ENCODE measurements around the gene SLC25A41.
"Not testable (repeated sequence)": the region's sequence is repeated elsewhere in the genome, so short reads cannot be mapped to it uniquely, and the experiment has no call there.

Gene SLC25A41

GRCh38 chr19:6402837-6403608 lies 30.5 kb downstream of the SLC25A41 start:
- FAIRE-seq = no peak

GRCh38 chr19:6402058-6402457 lies 31.5 kb downstream of the SLC25A41 start:
- no peak for FAIRE-seq

- not testable (repeated sequence) for FAIRE-seq
Observed at GRCh38 chr19:6400062-6400944, 33.3 kb downstream of the SLC25A41 start.

- no peak for FAIRE-seq
Observed at GRCh38 chr19:6396305-6396704, 37.3 kb downstream of the SLC25A41 start.

- no peak for FAIRE-seq
Observed at GRCh38 chr19:6394831-6395230, 38.7 kb downstream of the SLC25A41 start.

- FAIRE-seq = no peak
Observed at GRCh38 chr19:6393983-6394412, 39.6 kb downstream of the SLC25A41 start.

GRCh38 chr19:6393074-6393982 lies 40.2 kb downstream of the SLC25A41 start, which contains the start of gene GTF2F1:
Gene GTF2F1 (minus strand): TSS chr19:6393164. CDS start chr19:6392995, 169 bp downstream.
- peak; percentile 73 for FAIRE-seq

- FAIRE-seq = no peak
Observed at GRCh38 chr19:6392221-6393073, 41.1 kb downstream of the SLC25A41 start.

- no peak for FAIRE-seq
Observed at GRCh38 chr19:6387372-6387771, 46.2 kb downstream of the SLC25A41 start.

GRCh38 chr19:6384381-6384780 lies 49.2 kb downstream of the SLC25A41 start:
- FAIRE-seq = no peak

- no peak for FAIRE-seq
Observed at GRCh38 chr19:6383188-6383587, 50.4 kb downstream of the SLC25A41 start.

- no peak for FAIRE-seq
Observed at GRCh38 chr19:6381030-6381750, 52.4 kb downstream of the SLC25A41 start.

GRCh38 chr19:6379744-6380143 lies 53.8 kb downstream of the SLC25A41 start:
- no peak for FAIRE-seq

- no peak for FAIRE-seq
Observed at GRCh38 chr19:6378486-6378885, 55.1 kb downstream of the SLC25A41 start.

- FAIRE-seq = no peak
Observed at GRCh38 chr19:6378041-6378440, 55.5 kb downstream of the SLC25A41 start.

- FAIRE-seq = no peak
Observed at GRCh38 chr19:6376512-6377190, 56.9 kb downstream of the SLC25A41 start.

Data from endometrium (tissue), 2 donors.